SK-N-SH (cell line): ENCODE measurements around the gene LTBP1. TPM values are rescaled to one million over a fixed set of nuclear protein-coding genes. Genes with fewer than 3 reads are reported as not detected.

Experiments used
- CTCF ChIA-PET: fragments of 300-600, 350-600 bp; formaldehyde crosslinking; extraction: SDS; loops from one replicate; lab custom pipeline; 2021; lab: Yijun Ruan, JAX
- POLR2A ChIA-PET: fragments of 350-600 bp; sonication (Branson Sonifier 250); formaldehyde crosslinking; extraction: SDS; loops from one replicate; lab custom pipeline; 2020; ENCODE audit warnings: antibody characterized with exemption, inconsistent platforms; lab: Yijun Ruan, JAX
- DNase-seq: peaks from one replicate; pipeline ENCODE4 v3.0.0; 2012
- H2AFZ ChIP-seq: fragments of 200-600 bp; sonication (generic); 2 replicates; pipeline ENCODE4 v1.8.1; 2016; ENCODE audit warnings: antibody characterized with exemption, mild to moderate bottlenecking, low read depth
- H3F3A ChIP-seq: fragments of 200-600 bp; sonication (generic); replicated peaks from 2 replicates; pipeline ENCODE3; 2016; ENCODE audit warnings: antibody characterized with exemption, mild to moderate bottlenecking; ENCODE audit not compliant: insufficient read depth
- H3K27ac ChIP-seq, 2 experiments: fragments of 200-500 bp in 1 of 2; fragments of 200-600 bp in 1 of 2; sonication (Bioruptor generic) in 1 of 2; sonication (generic), shearing (Covaris generic) in 1 of 2; 2 replicates each; pipeline versions ENCODE4 v1.5.1 to v1.6.1; 2014 to 2016; ENCODE audit warnings: low read depth in 2 of 2, inconsistent platforms in 1 of 2, low read length in 1 of 2, mild to moderate bottlenecking in 1 of 2, mixed read lengths in 1 of 2
- H3K27me3 ChIP-seq: fragments of 200-600 bp; sonication (generic), shearing (Covaris generic); 2 replicates; pipeline ENCODE4 v1.6.1; 2016; ENCODE audit warnings: mixed run types; ENCODE audit not compliant: insufficient read depth
- H3K36me3 ChIP-seq, 2 experiments: fragments of 200-500 bp in 1 of 2; fragments of 200-600 bp in 1 of 2; sonication (Bioruptor generic) in 1 of 2; sonication (generic) in 1 of 2; replicated peaks in 1 of 2; 2 replicates each; pipeline versions ENCODE3 to v1.5.1; 2014 to 2016; ENCODE audit warnings: low read length in 1 of 2, mild to moderate bottlenecking in 1 of 2; ENCODE audit not compliant: insufficient read depth in 2 of 2, control insufficient read depth in 1 of 2
- H3K4me1 ChIP-seq, 2 experiments: fragments of 200-500 bp in 1 of 2; fragments of 200-600 bp in 1 of 2; sonication (Bioruptor generic) in 1 of 2; sonication (generic), shearing (Covaris generic) in 1 of 2; 2 replicates each; pipeline versions ENCODE4 v1.5.1 to v1.6.1; 2014 to 2016; ENCODE audit warnings: low read depth in 1 of 2, low read length in 1 of 2, mixed run types in 1 of 2; ENCODE audit not compliant: insufficient read depth in 2 of 2, control insufficient read depth in 1 of 2
- H3K4me2 ChIP-seq: fragments of 200-600 bp; sonication (generic), shearing (Covaris generic); 2 replicates; pipeline ENCODE4 v1.6.1; 2017; ENCODE audit warnings: mixed run types
- H3K4me3 ChIP-seq, 2 experiments: fragments of 200-500 bp in 1 of 2; fragments of 200-600 bp in 1 of 2; sonication (Bioruptor generic) in 1 of 2; sonication (generic), shearing (Covaris generic) in 1 of 2; 2 replicates each; pipeline versions ENCODE4 v1.5.1 to v1.8.1; 2014 to 2016; ENCODE audit warnings: low read depth in 2 of 2, inconsistent platforms in 1 of 2, low read length in 1 of 2, mild to moderate bottlenecking in 1 of 2, mixed read lengths in 1 of 2, moderate library complexity in 1 of 2
- H3K79me2 ChIP-seq: fragments of 200-600 bp; sonication (generic); 2 replicates; pipeline ENCODE4 v1.8.1; 2017; ENCODE audit warnings: mild to moderate bottlenecking; ENCODE audit not compliant: insufficient read depth
- H3K9ac ChIP-seq: fragments of 200-600 bp; sonication (generic); 2 replicates; pipeline ENCODE4 v1.6.1; 2017; ENCODE audit warnings: mixed run types
- H3K9me2 ChIP-seq: fragments of 200-600 bp; sonication (generic); 2 replicates; pipeline ENCODE4 v1.6.1; 2017; ENCODE audit warnings: mixed run types
- H3K9me3 ChIP-seq: fragments of 200-600 bp; sonication (generic); 2 replicates; pipeline ENCODE4 v1.6.1; 2017; ENCODE audit warnings: mixed run types, mild to moderate bottlenecking, moderate library complexity
- H4K20me1 ChIP-seq: fragments of 200-600 bp; sonication (generic); 2 replicates; pipeline ENCODE4 v1.6.1; 2017; ENCODE audit warnings: mild to moderate bottlenecking, mixed run types; ENCODE audit not compliant: insufficient read depth
- EP300 ChIP-seq, 2 experiments: IDR thresholded peaks; 2 replicates each; pipeline versions ENCODE4 v1.4.0 to v1.6.1; 2012; ENCODE audit warnings: borderline replicate concordance in 1 of 2, low read depth in 1 of 2, low read length in 1 of 2
- EZH2phosphoT487 ChIP-seq: fragments of 200-600 bp; sonication (generic); IDR thresholded peaks from 2 replicates; pipeline ENCODE4 v1.6.1; 2017; ENCODE audit warnings: low read depth, mixed run types, mild to moderate bottlenecking, antibody characterized with exemption, moderate library complexity, borderline replicate concordance
- GABPA ChIP-seq: IDR thresholded peaks from 2 replicates; pipeline ENCODE4 v1.4.0; 2012; ENCODE audit warnings: low read depth, mild to moderate bottlenecking
- JUND ChIP-seq: IDR thresholded peaks from 2 replicates; pipeline ENCODE4 v1.4.0; 2012
- MEF2A ChIP-seq: IDR thresholded peaks from 2 replicates; pipeline ENCODE4 v1.4.0; 2012; ENCODE audit warnings: low read depth, borderline replicate concordance
- NRF1 ChIP-seq: IDR thresholded peaks from 2 replicates; pipeline ENCODE4 v1.6.1; 2012; ENCODE audit warnings: low read depth, mild to moderate bottlenecking, low read length
- RAD21 ChIP-seq: IDR thresholded peaks from 2 replicates; pipeline ENCODE4 v1.6.1; 2012; ENCODE audit warnings: mild to moderate bottlenecking, low read length
- RCOR1 ChIP-seq: fragments of 150-350 bp; IDR thresholded peaks from 2 replicates; pipeline ENCODE4 v1.6.1; 2017; ENCODE audit warnings: antibody characterized with exemption, low read length
- RFX5 ChIP-seq: IDR thresholded peaks from 2 replicates; pipeline ENCODE4 v1.6.1; 2012; ENCODE audit warnings: mild to moderate bottlenecking, improper control_type of control experiment, low read length
- RXRA ChIP-seq: IDR thresholded peaks from 2 replicates; pipeline ENCODE4 v1.4.0; 2012; ENCODE audit warnings: low read depth, mild to moderate bottlenecking, borderline replicate concordance
- SMC3 ChIP-seq: IDR thresholded peaks from 2 replicates; pipeline ENCODE4 v1.6.1; 2012; ENCODE audit warnings: low read depth, low read length, improper control_type of control experiment
- USF2 ChIP-seq: fragments of 150-350 bp; IDR thresholded peaks from 2 replicates; pipeline ENCODE4 v1.6.1; 2017; ENCODE audit warnings: antibody characterized with exemption, low read length, low read depth, borderline replicate concordance
- YY1 ChIP-seq: IDR thresholded peaks from 2 replicates; pipeline ENCODE4 v1.4.0; 2012; ENCODE audit warnings: low read depth, mild to moderate bottlenecking
- WGBS: methylation state at CpG from one replicate; pipeline ENCODE4 v1.1.6; 2017; ENCODE audit warnings: low lambda C conversion rate; 5-methylcytosine and 5-hydroxymethylcytosine counted together
- polyA plus RNA-seq, 3 experiments: library from polyadenylated mRNA; depleted of rRNA; stranded (reverse); fragments of >200 nt; gene quantifications; 2 replicates each; pipeline ENCODE4 v1.2.3, GENCODE V29; 2012
- TF ChIP-seq, protein P1 (sequence below): IDR thresholded peaks from 2 replicates; pipeline ENCODE4 v1.4.0; 2012; ENCODE audit warnings: low read depth, borderline replicate concordance
- TF ChIP-seq, protein P2 (sequence below): fragments of 150-350 bp; IDR thresholded peaks from 2 replicates; pipeline ENCODE4 v1.6.1; 2016; ENCODE audit warnings: mild to moderate bottlenecking, low read depth, low read length

LTBP1 gene
- polyA plus RNA-seq, 1 of the 3 experiments (the other 2 are of a cell fraction): 467 TPM

GRCh38 chr2:33146102-33146501 lies 199.3 kb downstream of the LTBP1 start:
- Histone ChIP-seq H3K4me2 (peak overlapping the region; percentile 54), H3K9me2 (no peaks in the 10 kb centered on the region), H2AFZ (no peak overlapping the region), H4K20me1 (no peaks in the 10 kb centered on the region), H3K4me1 (peaks cover 0 to 28% of the 10 kb centered on the region in 2 experiments; a peak in 1 of 4 replicates), H3K27me3 (no peaks in the 10 kb centered on the region), H3K9me3 (no peaks in the 10 kb centered on the region)
- WGBS: 52% methylated on average over 3 of the region's 3 CpGs
- TF ChIP-seq USF2: no peak
- TF ChIP-seq, protein P1, sequence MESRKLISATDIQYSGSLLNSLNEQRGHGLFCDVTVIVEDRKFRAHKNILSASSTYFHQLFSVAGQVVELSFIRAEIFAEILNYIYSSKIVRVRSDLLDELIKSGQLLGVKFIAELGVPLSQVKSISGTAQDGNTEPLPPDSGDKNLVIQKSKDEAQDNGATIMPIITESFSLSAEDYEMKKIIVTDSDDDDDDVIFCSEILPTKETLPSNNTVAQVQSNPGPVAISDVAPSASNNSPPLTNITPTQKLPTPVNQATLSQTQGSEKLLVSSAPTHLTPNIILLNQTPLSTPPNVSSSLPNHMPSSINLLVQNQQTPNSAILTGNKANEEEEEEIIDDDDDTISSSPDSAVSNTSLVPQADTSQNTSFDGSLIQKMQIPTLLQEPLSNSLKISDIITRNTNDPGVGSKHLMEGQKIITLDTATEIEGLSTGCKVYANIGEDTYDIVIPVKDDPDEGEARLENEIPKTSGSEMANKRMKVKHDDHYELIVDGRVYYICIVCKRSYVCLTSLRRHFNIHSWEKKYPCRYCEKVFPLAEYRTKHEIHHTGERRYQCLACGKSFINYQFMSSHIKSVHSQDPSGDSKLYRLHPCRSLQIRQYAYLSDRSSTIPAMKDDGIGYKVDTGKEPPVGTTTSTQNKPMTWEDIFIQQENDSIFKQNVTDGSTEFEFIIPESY: no peak
- no peak for TF ChIP-seq EP300 (IDR thresholded peaks at IDR 0.05; ENCODE audit: borderline replicate concordance in 1 of 2, low read depth in 1 of 2, low read length in 1 of 2)
- no peak for TF ChIP-seq RAD21
- no peak for TF ChIP-seq RFX5
- TF ChIP-seq GABPA: no peak
- no peak for TF ChIP-seq YY1
- no peak for TF ChIP-seq RXRA
- TF ChIP-seq EZH2phosphoT487: no peak
- TF ChIP-seq SMC3: no peak
- TF ChIP-seq, protein P2, sequence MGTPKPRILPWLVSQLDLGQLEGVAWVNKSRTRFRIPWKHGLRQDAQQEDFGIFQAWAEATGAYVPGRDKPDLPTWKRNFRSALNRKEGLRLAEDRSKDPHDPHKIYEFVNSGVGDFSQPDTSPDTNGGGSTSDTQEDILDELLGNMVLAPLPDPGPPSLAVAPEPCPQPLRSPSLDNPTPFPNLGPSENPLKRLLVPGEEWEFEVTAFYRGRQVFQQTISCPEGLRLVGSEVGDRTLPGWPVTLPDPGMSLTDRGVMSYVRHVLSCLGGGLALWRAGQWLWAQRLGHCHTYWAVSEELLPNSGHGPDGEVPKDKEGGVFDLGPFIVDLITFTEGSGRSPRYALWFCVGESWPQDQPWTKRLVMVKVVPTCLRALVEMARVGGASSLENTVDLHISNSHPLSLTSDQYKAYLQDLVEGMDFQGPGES: no peak
- no peak for TF ChIP-seq JUND
- TF ChIP-seq NRF1: no peak
- TF ChIP-seq MEF2A: no peak
- TF ChIP-seq RCOR1: no peak
- TF ChIP-seq, all 33 proteins: peak for 0
- Histone ChIP-seq H3K4me3 (peak overlapping the region in 1 of 2 experiments; percentile 13; a peak in 2 of 4 replicates), H3K9ac (peak overlapping the region; percentile 45; the same call in 1 of the 2 replicates), H3K36me3 (peaks cover 34 to 52% of the 10 kb centered on the region in 2 experiments), H3K79me2 (peaks cover 100% of the 10 kb centered on the region), H3K27ac (peak overlapping the region; percentile 39 to 78; a peak in 3 of 4 replicates), H3F3A (peaks cover 27% of the 10 kb centered on the region)
- CTCF ChIA-PET: interaction anchor here (1.4 kb wide), 1 partner anchor 20 kb away, joined by 3 read pairs; no protein-coding TSS in a partner anchor
- no peak for DNase-seq
- POLR2A ChIA-PET: no interaction called here
